NCI-H2107 treated with DMSO at 0.1 percent for 48 hours (cell line): Measurements from ENCODE around the gene ECHS1.

Experiments used
- DNase-seq: peaks from one replicate; lab custom pipeline; 2025; ENCODE audit not compliant: unreplicated experiment; lab: John Stamatoyannopoulos, UW

ECHS1 gene

GRCh38 chr10:133359554-133359971 is 13.6 kb downstream of the ECHS1 start:
- peak; percentile 17 for DNase-seq

- DNase-seq = no peak
Observed at GRCh38 chr10:133358925-133359310, 14.2 kb downstream of the ECHS1 start.

GRCh38 chr10:133358162-133358924 is 14.8 kb downstream of the ECHS1 start:
- no peak for DNase-seq

- no peak for DNase-seq
Observed at GRCh38 chr10:133357285-133358161, 15.6 kb downstream of the ECHS1 start, which contains the start of gene FUOM. Gene FUOM (minus strand): TSS chr10:133358019. CDS start chr10:133358007, 12 bp downstream.

GRCh38 chr10:133356549-133357284 is 16.4 kb downstream of the ECHS1 start:
- no peak for DNase-seq

- no peak for DNase-seq
Observed at GRCh38 chr10:133355991-133356390, 17.2 kb downstream of the ECHS1 start.

- DNase-seq = no peak
Observed at GRCh38 chr10:133355266-133355665, 17.9 kb downstream of the ECHS1 start.

- no peak for DNase-seq
Observed at GRCh38 chr10:133354672-133355240, 18.4 kb downstream of the ECHS1 start.

- no peak for DNase-seq
Observed at GRCh38 chr10:133353988-133354605, 19.1 kb downstream of the ECHS1 start.

- DNase-seq = no peak
Observed at GRCh38 chr10:133353202-133353959, 19.8 kb downstream of the ECHS1 start.

- no peak for DNase-seq
Observed at GRCh38 chr10:133351408-133352318, 21.5 kb downstream of the ECHS1 start.

GRCh38 chr10:133350950-133351329 is 22.2 kb downstream of the ECHS1 start:
- DNase-seq = no peak

- no peak for DNase-seq
Observed at GRCh38 chr10:133350283-133350949, 22.7 kb downstream of the ECHS1 start.

- DNase-seq = no peak
Observed at GRCh38 chr10:133349577-133350011, 23.6 kb downstream of the ECHS1 start.

- DNase-seq = no peak
Observed at GRCh38 chr10:133349160-133349568, 24.0 kb downstream of the ECHS1 start.

- no peak for DNase-seq
Observed at GRCh38 chr10:133347710-133348517, 25.2 kb downstream of the ECHS1 start.

GRCh38 chr10:133346413-133346812 is 26.7 kb downstream of the ECHS1 start:
- DNase-seq = no peak
